Lower lobe of right lung (tissue), 2 donors: ENCODE data around the gene MRI1. TPM values are rescaled to one million over a fixed set of nuclear protein-coding genes. Genes with fewer than 3 reads are reported as not detected.

Experiments
- ATAC-seq, 2 donors: fragments of 200-7000 bp; cut with Tn5 transposase; one replicate each; pipeline ENCODE4 v1.9.1; 2020 to 2022; ENCODE audit warnings: mild to moderate bottlenecking in 2 of 2, moderate library complexity in 2 of 2
- DNase-seq: peaks from one replicate; pipeline ENCODE4 v3.0.0-alpha.2; 2020
- H3K27ac ChIP-seq: fragments of 200-600 bp; one replicate; pipeline ENCODE4 v1.8.0; 2022
- H3K27me3 ChIP-seq: fragments of 200-600 bp; one replicate; pipeline ENCODE4 v1.8.0; 2022; ENCODE audit warnings: low read depth
- H3K36me3 ChIP-seq: fragments of 200-600 bp; one replicate; pipeline ENCODE4 v1.8.0; 2022; ENCODE audit warnings: mild to moderate bottlenecking
- H3K4me1 ChIP-seq: fragments of 200-600 bp; one replicate; pipeline ENCODE4 v1.8.0; 2022
- H3K4me3 ChIP-seq: fragments of 200-600 bp; one replicate; pipeline ENCODE4 v1.8.0; 2022; ENCODE audit warnings: mild to moderate bottlenecking
- H3K9me3 ChIP-seq: fragments of 200-600 bp; one replicate; pipeline ENCODE4 v1.8.0; 2022
- intact Hi-C: fragments of 100-400 bp; cut with DNase I; formaldehyde crosslinking; loops from one replicate; pipeline ENCODE4 v1.11.0; 2022
- long read RNA-seq: library from polyadenylated mRNA; unstranded; transcript quantifications from one replicate; pipeline ENCODE4 v2.0.0, GENCODE V29; 2021
- total RNA-seq: library from RNA; stranded (reverse); fragmentation: NEBNext Ultra II Directional; extraction: Animal tissue kit (Norgen Biotek cat#: 25700); gene quantifications from one replicate; pipeline ENCODE4 v1.2.1, GENCODE V29; 2021
- TF ChIP-seq, protein P1 (sequence below): fragments of 200-600 bp; IDR thresholded peaks from one replicate; pipeline ENCODE4 v1.8.0; 2022; ENCODE audit warnings: antibody characterized with exemption, mild to moderate bottlenecking
- donor health status: DM: no; HTN: yes; CAD: no; lungs with severe emphysema.

MRI1 gene
- 30.4 TPM for total RNA-seq
- long read RNA-seq, partial matches to known transcripts, result 3 of 18 reads
- long read RNA-seq, other reads (novel, unspliced or antisense), result 12 of 18 reads

GRCh38 chr19:13764101-13764807 lies at the start of gene MRI1:
Gene MRI1 (plus strand): TSS chr19:13764522. CDS start chr19:13764589, 67 bp downstream.
- Histone ChIP-seq H3K36me3 (peaks cover 52% of the 10 kb centered on the region), H3K27me3 (no peaks in the 10 kb centered on the region), H3K9me3 (no peaks in the 10 kb centered on the region), H3K4me3 (peak within 1 kb of the TSS; percentile 86), H3K4me1 (peaks cover 14% of the 10 kb centered on the region), H3K27ac (peak within 1 kb of the TSS; percentile 76)
- TF ChIP-seq, protein P1, sequence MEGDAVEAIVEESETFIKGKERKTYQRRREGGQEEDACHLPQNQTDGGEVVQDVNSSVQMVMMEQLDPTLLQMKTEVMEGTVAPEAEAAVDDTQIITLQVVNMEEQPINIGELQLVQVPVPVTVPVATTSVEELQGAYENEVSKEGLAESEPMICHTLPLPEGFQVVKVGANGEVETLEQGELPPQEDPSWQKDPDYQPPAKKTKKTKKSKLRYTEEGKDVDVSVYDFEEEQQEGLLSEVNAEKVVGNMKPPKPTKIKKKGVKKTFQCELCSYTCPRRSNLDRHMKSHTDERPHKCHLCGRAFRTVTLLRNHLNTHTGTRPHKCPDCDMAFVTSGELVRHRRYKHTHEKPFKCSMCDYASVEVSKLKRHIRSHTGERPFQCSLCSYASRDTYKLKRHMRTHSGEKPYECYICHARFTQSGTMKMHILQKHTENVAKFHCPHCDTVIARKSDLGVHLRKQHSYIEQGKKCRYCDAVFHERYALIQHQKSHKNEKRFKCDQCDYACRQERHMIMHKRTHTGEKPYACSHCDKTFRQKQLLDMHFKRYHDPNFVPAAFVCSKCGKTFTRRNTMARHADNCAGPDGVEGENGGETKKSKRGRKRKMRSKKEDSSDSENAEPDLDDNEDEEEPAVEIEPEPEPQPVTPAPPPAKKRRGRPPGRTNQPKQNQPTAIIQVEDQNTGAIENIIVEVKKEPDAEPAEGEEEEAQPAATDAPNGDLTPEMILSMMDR, result no peak
- ATAC-seq, result peak; percentile 87 to 92
- DNase-seq, result peak; percentile 86
- intact Hi-C loops, result no loop called here

DNA sequence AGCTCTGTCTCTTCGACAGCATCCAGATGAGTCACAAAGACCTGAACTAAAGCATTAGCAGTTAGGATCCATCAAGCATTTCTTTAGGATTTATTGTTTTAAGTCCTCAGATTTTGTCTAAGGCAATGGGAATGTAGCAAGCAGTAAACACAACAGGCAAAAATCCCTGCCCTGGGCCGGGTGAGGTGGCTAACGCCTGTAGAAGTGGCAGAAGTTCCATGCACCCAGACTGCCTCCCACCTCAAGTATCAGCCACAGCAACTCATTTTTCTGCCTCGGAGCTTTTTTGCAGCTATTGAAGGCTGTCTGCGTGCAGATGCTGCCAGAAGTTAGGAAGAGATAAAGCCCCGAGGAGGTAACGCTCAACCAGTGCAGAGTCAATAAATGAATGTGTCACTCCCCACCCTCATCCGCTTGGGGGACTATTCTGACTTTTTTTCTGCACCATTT lies 47.1 kb upstream of the MRI1 start:
- intact Hi-C loops, result no loop called here
- peaks cover 4% of the 10 kb centered on the region for H3K27me3 ChIP-seq
- no peak for ATAC-seq
- H3K4me3 ChIP-seq, result no peak overlapping the region
- no peak overlapping the region for H3K27ac ChIP-seq
- peaks cover 3% of the 10 kb centered on the region for H3K4me1 ChIP-seq
- H3K9me3 ChIP-seq, result peaks cover 6% of the 10 kb centered on the region
- H3K36me3 ChIP-seq, result no peaks in the 10 kb centered on the region
- TF ChIP-seq, protein P1, result no peak
- DNase-seq, result no peak

- Histone ChIP-seq H3K27me3 (no peaks in the 10 kb centered on the region), H3K4me3 (no peak overlapping the region), H3K4me1 (no peaks in the 10 kb centered on the region), H3K36me3 (no peaks in the 10 kb centered on the region), H3K9me3 (peaks cover 6% of the 10 kb centered on the region), H3K27ac (no peak overlapping the region)
- TF ChIP-seq, protein P1, result peak; percentile 12
- DNase-seq (no peak), ATAC-seq (no peak)
- intact Hi-C loops, result no loop called here
Measured at GRCh38 chr19:13718733-13719132, 45.6 kb upstream of the MRI1 start.

GRCh38 chr19:13722146-13722545 lies 42.2 kb upstream of the MRI1 start:
- intact Hi-C loops, result no loop called here
- no peaks in the 10 kb centered on the region for H3K36me3 ChIP-seq
- no peaks in the 10 kb centered on the region for H3K27me3 ChIP-seq
- TF ChIP-seq, protein P1, result no peak
- no peak for DNase-seq
- no peak overlapping the region for H3K4me3 ChIP-seq
- H3K9me3 ChIP-seq, result no peaks in the 10 kb centered on the region
- no peak for ATAC-seq
- H3K27ac ChIP-seq, result no peak overlapping the region
- no peaks in the 10 kb centered on the region for H3K4me1 ChIP-seq

- Histone ChIP-seq H3K36me3 (no peaks in the 10 kb centered on the region), H3K4me3 (no peak overlapping the region), H3K4me1 (no peaks in the 10 kb centered on the region), H3K9me3 (no peaks in the 10 kb centered on the region), H3K27ac (no peak overlapping the region), H3K27me3 (no peaks in the 10 kb centered on the region)
- ATAC-seq (no peak), DNase-seq (no peak)
- TF ChIP-seq, protein P1, result no peak
- intact Hi-C loops, result no loop called here
Measured at GRCh38 chr19:13723206-13723605, 41.1 kb upstream of the MRI1 start.
